GM18519 (cell line): Measurements from ENCODE around the gene SDS.
"Not testable (repeated sequence)": the region's sequence is repeated elsewhere in the genome, so short reads cannot be mapped to it uniquely, and the experiment has no call there.

Experiments used
- ATAC-seq: cut with Tn5 transposase; IDR thresholded peaks from one replicate; pipeline ENCODE4 v1.9.1; 2021; ENCODE audit warnings: mild to moderate bottlenecking, moderate library complexity; ENCODE audit not compliant: unreplicated experiment, low FRiP score

SDS gene

DNA sequence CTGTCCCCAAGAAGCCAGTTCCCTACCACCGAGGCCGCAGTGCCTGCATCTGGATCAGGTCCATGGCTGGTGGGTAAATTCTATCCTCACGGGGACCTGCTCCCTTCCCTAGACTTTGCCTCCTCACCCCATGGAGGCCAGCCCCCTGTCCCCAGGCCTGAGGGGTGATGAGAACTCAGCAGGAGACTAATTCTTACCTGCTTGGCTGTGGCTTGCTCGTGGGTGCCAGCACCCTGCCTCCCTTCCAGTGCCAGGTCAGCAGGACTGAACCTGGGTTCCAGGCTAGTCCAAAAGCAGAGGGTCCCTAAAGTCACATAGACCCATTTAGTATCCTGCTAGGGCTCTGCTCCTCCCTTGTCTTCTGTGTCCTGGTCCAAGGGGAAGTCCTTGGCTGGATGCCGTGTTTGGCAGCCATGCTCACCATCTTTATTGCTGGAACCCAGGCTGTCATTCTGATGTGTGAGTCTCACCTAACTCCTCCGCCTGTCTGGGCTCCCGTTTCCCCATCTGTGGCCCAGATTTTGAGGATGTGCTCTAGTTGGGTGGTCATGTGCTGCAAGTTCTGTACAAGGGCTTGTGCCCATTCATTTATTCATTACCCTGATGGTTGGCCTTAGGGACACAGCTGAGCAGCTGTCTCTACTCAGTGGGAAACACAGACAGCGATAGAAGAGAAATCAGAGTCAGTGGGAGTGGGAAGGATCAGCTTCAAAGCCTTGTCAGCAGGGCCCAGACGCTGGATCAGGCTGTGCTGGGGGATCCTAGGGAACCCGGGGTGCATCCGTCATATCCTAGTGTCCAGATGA is 44.4 kb downstream of the SDS start:
- ATAC-seq: no peak

DNA sequence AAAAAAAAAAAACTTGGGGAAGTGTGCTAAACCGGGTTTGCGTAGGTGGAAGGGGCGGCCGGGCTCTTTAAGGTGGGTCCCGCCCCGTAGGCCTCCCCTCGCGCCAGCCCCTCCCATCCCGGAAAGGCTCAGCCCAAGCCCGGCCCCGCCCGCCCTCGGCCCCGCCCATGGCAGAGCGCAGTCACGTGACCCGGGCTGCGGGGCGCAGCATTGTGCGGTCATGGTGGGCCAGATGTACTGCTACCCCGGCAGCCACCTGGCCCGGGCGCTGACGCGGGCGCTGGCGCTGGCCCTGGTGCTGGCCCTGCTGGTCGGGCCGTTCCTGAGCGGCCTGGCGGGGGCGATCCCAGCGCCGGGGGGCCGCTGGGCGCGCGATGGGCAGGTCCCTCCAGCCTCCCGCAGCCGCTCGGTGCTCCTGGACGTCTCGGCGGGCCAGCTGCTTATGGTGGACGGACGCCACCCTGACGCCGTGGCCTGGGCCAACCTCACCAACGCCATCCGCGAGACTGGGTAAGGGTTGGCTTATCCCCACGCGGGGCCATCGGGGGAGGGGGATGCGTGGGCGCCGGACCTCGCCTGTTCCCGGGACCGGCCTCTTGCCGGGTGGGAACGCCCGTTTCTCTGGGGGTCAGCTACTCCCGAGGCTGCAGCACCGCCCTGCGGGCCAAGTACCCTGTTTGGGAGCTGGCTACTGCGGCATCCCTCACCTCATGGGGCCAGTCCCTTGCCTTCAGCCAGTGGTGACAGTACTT is 45.1 kb downstream of the SDS start, which contains the start of gene PLBD2:
TSS of gene PLBD2 (plus strand) at position 207 of the 752 bp plus-strand sequence. CDS start at position 221, 14 bp downstream.
- peak; percentile 77 for ATAC-seq

DNA sequence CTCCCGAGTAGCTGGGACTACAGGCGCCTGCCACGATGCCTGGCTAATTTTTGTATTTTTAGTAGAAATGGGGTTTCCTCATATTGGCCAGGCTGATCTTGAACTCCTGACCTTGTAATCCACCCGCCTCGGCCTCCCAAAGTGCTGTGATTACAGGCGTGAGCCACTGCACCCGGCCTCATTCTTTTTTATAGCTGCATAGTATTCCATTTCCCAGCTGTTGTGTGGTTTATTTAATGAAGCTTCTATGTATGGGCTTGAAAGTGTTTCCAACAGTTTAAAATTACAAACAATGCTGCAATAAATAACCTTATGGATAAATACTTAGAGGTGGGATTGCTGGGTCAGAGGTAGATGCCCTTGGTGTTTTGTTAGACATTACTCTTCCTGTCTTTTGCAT is 49.5 kb downstream of the SDS start:
- ATAC-seq: not testable (repeated sequence)

DNA sequence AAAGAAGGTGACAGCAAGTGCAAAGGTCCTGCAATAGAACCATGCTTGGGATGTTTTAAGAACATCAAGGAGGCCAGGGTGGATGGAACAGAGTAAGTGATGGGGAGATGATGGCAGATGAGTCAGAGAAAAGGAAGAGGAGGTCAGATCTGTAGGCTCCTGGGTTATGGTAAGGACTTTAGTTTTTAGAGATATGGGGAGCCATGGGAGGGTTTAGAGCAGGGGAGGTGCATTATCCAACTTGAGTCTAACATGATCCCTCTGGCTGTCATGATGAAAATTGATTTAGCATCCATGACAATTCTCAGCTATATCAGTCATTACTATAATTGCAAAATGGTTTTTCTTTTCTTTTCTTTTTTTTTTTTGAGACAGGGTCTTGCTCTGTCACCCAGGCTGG is 52.6 kb downstream of the SDS start:
- ATAC-seq: no peak

DNA sequence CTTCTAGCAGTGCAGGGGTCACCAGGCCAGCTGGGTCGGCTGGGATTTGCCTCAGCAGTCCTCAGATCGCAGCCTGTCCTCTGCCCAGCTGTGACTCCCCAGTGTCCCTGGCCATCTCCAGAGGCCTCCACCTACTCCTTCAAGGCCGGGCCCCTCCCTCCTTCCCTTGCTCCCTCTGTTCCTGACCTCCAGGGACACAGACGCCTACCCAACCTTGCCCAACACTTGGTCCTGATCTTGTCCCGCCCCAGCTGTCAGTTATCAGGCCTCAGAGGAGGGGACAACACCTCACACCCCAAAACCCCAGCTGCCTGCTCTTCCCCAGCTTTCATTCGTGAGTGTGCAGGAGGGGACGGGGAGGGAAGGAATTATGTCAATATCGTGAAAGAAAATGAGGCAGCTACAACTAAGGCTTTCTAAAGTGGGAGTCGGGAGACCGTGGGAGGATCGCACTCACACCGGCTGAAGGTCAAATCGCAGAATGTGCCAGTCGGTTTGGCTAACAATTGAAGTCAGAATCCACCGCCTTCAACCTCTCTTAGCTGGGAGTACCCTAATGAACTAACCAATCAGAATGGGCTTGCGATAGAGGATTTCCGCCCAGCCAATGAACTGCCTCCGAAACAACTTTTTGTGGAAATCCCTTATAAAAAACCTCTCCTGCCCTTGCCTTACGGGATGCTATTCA is 54.7 kb downstream of the SDS start:
- no peak for ATAC-seq

DNA sequence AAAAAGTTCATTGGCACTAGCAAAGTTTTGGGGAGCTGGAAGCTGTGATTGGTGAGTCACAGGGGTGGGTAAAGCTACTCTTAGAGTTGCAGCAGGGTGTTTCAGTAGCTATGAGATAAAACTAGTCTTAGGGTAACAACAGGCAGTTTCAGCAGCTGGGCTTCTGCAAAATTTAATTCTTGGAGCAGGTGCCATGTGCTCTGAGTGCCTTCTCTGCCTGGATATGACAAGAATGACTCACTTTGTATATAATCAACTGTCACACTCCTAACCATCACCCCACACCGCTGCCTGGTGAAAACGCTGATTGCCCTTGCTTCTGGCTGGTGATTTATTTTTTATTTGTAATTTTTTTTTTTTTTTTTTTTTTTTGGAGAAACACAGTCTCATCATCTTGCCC is 55.8 kb downstream of the SDS start:
- ATAC-seq: no peak

DNA sequence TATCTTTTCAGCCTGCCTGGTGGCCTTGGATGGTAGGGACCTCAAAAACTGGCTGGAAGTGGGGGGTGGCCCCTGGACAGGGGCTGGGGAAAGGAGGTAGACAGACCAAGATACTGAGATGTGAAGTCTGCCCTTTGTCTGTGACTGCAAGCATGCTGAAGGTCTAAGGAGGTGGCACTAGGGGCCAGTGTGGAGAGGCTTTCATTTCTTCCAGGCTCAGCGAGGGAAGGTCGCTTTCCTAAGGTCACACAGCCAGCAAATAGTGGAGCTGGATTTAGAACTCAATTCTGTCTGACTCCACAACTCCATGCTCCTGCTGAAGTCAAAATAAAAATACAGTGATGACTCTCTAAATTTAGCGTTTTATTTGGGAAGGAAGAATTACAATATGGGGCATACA is 56.6 kb downstream of the SDS start:
- no peak for ATAC-seq

DNA sequence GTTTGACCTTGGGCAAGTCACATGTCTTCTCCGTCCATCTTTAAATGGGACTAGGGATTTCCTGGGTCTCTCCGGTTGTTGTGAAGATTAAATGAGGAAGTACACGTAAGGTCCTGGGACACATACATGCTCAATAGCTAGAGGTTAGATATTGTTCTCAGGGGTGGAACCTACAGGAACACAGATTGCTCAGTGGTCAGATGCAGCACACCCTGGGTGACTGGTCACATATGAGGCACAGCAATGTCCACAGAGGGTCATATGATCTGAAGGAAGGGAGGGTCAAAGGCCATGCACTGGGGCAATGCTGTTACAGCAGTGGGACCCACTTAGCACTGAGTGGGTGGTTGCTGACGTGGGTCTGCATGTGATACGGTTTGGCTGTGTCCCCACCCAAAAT is 57.3 kb downstream of the SDS start:
- no peak for ATAC-seq

DNA sequence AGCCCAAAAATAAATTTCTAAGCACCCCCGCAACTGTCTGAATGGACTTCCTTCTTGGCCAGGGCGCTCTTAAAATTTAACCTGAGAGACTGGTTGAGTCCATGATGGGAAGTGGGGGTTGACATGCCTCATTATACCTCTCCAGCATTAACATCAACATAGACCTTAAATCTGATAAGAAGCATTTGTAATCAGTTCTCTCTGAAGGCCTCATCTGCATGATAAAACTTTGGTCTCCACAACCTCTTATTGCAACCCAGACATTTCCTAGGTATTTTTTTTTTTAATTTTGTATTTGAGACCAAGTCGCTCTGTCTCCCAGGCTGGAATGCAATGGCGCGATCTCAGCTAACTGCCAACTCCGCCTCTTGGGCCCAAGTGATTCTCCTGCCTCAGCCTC is 58.4 kb downstream of the SDS start:
- ATAC-seq: no peak
